Adrenal gland (tissue), 5 donors: ENCODE data around the gene POGZ.

Experiments
- POLR2A ChIP-seq, 2 donors: fragments of 450-650 bp; IDR thresholded peaks; one replicate each; pipeline ENCODE4 v1.6.1; 2017; ENCODE audit warnings: antibody characterized with exemption in 2 of 2, mild to moderate bottlenecking in 2 of 2, moderate library complexity in 1 of 2
- TF ChIP-seq, protein P1 (sequence below), 6 experiments: fragments of 450-650 bp in 4 of 6; fragments of 200-600 bp in 2 of 6; sonication (generic) in 1 of 6; IDR thresholded peaks; 1 replicate in 5 of 6; 2 replicates in 1 of 6; pipeline versions ENCODE4 v1.5.1 to v1.8.0; 2016 to 2021; ENCODE audit warnings: antibody characterized with exemption in 6 of 6, mild to moderate bottlenecking in 2 of 6, moderate library complexity in 1 of 6
- donor health status: DM: no; HTN: no; CAD: no.

GRCh38 chr1:151411884-151412283 is 47.4 kb downstream of the POGZ start:
- TF ChIP-seq, protein P1, sequence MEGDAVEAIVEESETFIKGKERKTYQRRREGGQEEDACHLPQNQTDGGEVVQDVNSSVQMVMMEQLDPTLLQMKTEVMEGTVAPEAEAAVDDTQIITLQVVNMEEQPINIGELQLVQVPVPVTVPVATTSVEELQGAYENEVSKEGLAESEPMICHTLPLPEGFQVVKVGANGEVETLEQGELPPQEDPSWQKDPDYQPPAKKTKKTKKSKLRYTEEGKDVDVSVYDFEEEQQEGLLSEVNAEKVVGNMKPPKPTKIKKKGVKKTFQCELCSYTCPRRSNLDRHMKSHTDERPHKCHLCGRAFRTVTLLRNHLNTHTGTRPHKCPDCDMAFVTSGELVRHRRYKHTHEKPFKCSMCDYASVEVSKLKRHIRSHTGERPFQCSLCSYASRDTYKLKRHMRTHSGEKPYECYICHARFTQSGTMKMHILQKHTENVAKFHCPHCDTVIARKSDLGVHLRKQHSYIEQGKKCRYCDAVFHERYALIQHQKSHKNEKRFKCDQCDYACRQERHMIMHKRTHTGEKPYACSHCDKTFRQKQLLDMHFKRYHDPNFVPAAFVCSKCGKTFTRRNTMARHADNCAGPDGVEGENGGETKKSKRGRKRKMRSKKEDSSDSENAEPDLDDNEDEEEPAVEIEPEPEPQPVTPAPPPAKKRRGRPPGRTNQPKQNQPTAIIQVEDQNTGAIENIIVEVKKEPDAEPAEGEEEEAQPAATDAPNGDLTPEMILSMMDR (IDR thresholded peaks at IDR 0.05): no peak
- TF ChIP-seq POLR2A (IDR thresholded peaks at IDR 0.05): no peak
